GM12878 (cell line): ENCODE measurements around the gene THOC5. TPM values are rescaled to one million over a fixed set of nuclear protein-coding genes. Genes with fewer than 3 reads are reported as not detected.
A peak's percentile ranks its signal among the peaks of the same experiment; 100 is the strongest.

Source experiments
- BHLHE40 ChIP-seq, 2 experiments: fragments of 450-650 bp in 1 of 2; IDR thresholded peaks; 2 replicates each; pipeline ENCODE4 v1.6.1; 2011 to 2017; ENCODE audit warnings: low read depth in 2 of 2, borderline replicate concordance in 1 of 2, improper control_type of control experiment in 1 of 2, low read length in 1 of 2, mild to moderate bottlenecking in 1 of 2
- BMI1 ChIP-seq: fragments of 450-650 bp; IDR thresholded peaks from 2 replicates; pipeline ENCODE4 v1.6.1; 2016; ENCODE audit warnings: mild to moderate bottlenecking, moderate library complexity, borderline replicate concordance
- CTCF ChIP-seq, 3 experiments: IDR thresholded peaks in 2 of 3; conservative IDR thresholded peaks in 1 of 3; 2 replicates each; pipeline ENCODE4 v1.5.1; 2011; ENCODE audit warnings: low read depth in 3 of 3, low read length in 3 of 3, mild to moderate bottlenecking in 3 of 3, control low read depth in 2 of 3, moderate library complexity in 2 of 3, inconsistent platforms in 1 of 3, mixed read lengths in 1 of 3; ENCODE audit not compliant: control insufficient read depth in 2 of 3, insufficient read depth in 1 of 3; ENCODE audit errors: extremely low read depth in 1 of 3
- CUX1 ChIP-seq: IDR thresholded peaks from 2 replicates; pipeline ENCODE4 v1.6.1; 2012; ENCODE audit warnings: improper control_type of control experiment, low read depth, low read length; ENCODE audit not compliant: insufficient replicate concordance
- DPF2 ChIP-seq: fragments of 450-650 bp; IDR thresholded peaks from 2 replicates; pipeline ENCODE4 v1.6.1; 2017; ENCODE audit warnings: mild to moderate bottlenecking
- HDGF ChIP-seq: fragments of 450-650 bp; IDR thresholded peaks from 2 replicates; pipeline ENCODE4 v1.6.1; 2016; ENCODE audit warnings: antibody characterized with exemption
- MYB ChIP-seq: fragments of 150-350 bp; IDR thresholded peaks from 2 replicates; pipeline ENCODE4 v1.6.1; 2014; ENCODE audit warnings: mild to moderate bottlenecking, low read depth, low read length, borderline replicate concordance
- PAX8 ChIP-seq: fragments of 450-650 bp; IDR thresholded peaks from 2 replicates; pipeline ENCODE4 v1.6.1; 2017; ENCODE audit warnings: mild to moderate bottlenecking, moderate library complexity
- RUNX3 ChIP-seq: IDR thresholded peaks from 2 replicates; pipeline ENCODE4 v1.6.1; 2012; ENCODE audit warnings: low read length, inconsistent platforms
- SMARCA5 ChIP-seq: fragments of 450-650 bp; IDR thresholded peaks from 2 replicates; pipeline ENCODE4 v1.6.1; 2017; ENCODE audit warnings: mild to moderate bottlenecking
- SMC3 ChIP-seq: IDR thresholded peaks from 2 replicates; pipeline ENCODE4 v1.6.1; 2011; ENCODE audit warnings: low read length, improper control_type of control experiment, borderline replicate concordance
- TCF12 ChIP-seq: IDR thresholded peaks from 2 replicates; pipeline ENCODE4 v1.6.1; 2011; ENCODE audit warnings: low read depth, mild to moderate bottlenecking, low read length
- YY1 ChIP-seq: IDR thresholded peaks from 2 replicates; pipeline ENCODE4 v1.6.1; 2011; ENCODE audit warnings: low read depth, mild to moderate bottlenecking, low read length
- polyA plus RNA-seq, 11 experiments: library from polyadenylated mRNA; depleted of rRNA in 4 of 11; unstranded in 6 of 11; stranded (reverse) in 5 of 11; fragments of >200 nt; fragmentation: Nextera tagmentation in 4 of 11; fragmentation: Illumina TruSeq in 1 of 11; extraction: Ambion mirVana in 4 of 11; extraction: Trizol in 1 of 11; gene quantifications; 1 replicate in 1 of 11; 2 replicates in 10 of 11; pipeline versions ENCODE4 v1.2.1 to v1.2.3, GENCODE V29; 2011 to 2016; ENCODE audit warnings: inconsistent platforms in 2 of 11, missing spikeins in 2 of 11, low read depth in 1 of 11
- total RNA-seq, 4 experiments: library from RNA; depleted of rRNA in 3 of 4; stranded (reverse); fragments of >200 nt in 3 of 4; fragmentation: Illumina TruSeq in 1 of 4; extraction: Trizol in 1 of 4; gene quantifications; 2 replicates each; pipeline versions ENCODE4 v1.2.1 to v1.2.3, GENCODE V29; 2013 to 2021
- TF ChIP-seq, protein P1 (sequence below): IDR thresholded peaks from 2 replicates; pipeline ENCODE4 v1.6.1; 2011; ENCODE audit warnings: borderline replicate concordance, low read depth, mild to moderate bottlenecking, moderate library complexity, low read length; ENCODE audit not compliant: insufficient read depth, poor library complexity, severe bottlenecking
- TF ChIP-seq, protein P2 (sequence below): fragments of 450-650 bp; IDR thresholded peaks from 2 replicates; pipeline ENCODE4 v1.6.1; 2016; ENCODE audit warnings: mild to moderate bottlenecking
- TF ChIP-seq, protein P3 (sequence below): fragments of 450-650 bp; IDR thresholded peaks from 2 replicates; pipeline ENCODE4 v1.6.1; 2018; ENCODE audit warnings: borderline replicate concordance, mild to moderate bottlenecking; ENCODE audit not compliant: partially characterized antibody

THOC5 gene
- total and polyA plus RNA-seq, 10 of the 15 experiments (the other 5 are each of a cell fraction or from before 2014, with no cell fraction given), result 20.9 to 44.9 (median 31.4) TPM

GRCh38 chr22:29553351-29554224 is at the start of gene THOC5 (continued):
- TF ChIP-seq, protein P1, sequence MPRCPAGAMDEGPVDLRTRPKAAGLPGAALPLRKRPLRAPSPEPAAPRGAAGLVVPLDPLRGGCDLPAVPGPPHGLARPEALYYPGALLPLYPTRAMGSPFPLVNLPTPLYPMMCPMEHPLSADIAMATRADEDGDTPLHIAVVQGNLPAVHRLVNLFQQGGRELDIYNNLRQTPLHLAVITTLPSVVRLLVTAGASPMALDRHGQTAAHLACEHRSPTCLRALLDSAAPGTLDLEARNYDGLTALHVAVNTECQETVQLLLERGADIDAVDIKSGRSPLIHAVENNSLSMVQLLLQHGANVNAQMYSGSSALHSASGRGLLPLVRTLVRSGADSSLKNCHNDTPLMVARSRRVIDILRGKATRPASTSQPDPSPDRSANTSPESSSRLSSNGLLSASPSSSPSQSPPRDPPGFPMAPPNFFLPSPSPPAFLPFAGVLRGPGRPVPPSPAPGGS, result peak; percentile 11
- TF ChIP-seq DPF2, result no peak
- peak; percentile 49 to 74 (median 58) for TF ChIP-seq CTCF (IDR thresholded peaks at IDR 0.05 in 2 of 3, conservative IDR thresholded peaks at IDR 0.05 in 1 of 3; ENCODE audit: control insufficient read depth in 2 of 3, extremely low read depth in 1 of 3, insufficient read depth in 1 of 3, low read depth in 3 of 3, low read length in 3 of 3)
- no peak for TF ChIP-seq TCF12
- TF ChIP-seq, protein P2, sequence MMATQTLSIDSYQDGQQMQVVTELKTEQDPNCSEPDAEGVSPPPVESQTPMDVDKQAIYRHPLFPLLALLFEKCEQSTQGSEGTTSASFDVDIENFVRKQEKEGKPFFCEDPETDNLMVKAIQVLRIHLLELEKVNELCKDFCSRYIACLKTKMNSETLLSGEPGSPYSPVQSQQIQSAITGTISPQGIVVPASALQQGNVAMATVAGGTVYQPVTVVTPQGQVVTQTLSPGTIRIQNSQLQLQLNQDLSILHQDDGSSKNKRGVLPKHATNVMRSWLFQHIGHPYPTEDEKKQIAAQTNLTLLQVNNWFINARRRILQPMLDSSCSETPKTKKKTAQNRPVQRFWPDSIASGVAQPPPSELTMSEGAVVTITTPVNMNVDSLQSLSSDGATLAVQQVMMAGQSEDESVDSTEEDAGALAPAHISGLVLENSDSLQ, result peak; percentile 54
- no peak for TF ChIP-seq SMC3
- TF ChIP-seq MYB, result no peak
- TF ChIP-seq BHLHE40 (IDR thresholded peaks at IDR 0.05; ENCODE audit: borderline replicate concordance in 1 of 2, low read depth in 2 of 2, low read length in 1 of 2), result peak in 1 of 2 experiments; percentile 40; a peak in 2 of 4 replicates
- TF ChIP-seq PAX8, result no peak
- peak; percentile 58; the same call in 1 of the 2 replicates for TF ChIP-seq HDGF
- TF ChIP-seq RUNX3, result peak; percentile 33
- TF ChIP-seq SMARCA5, result peak; percentile 48; the same call in 1 of the 2 replicates
- TF ChIP-seq, protein P3, sequence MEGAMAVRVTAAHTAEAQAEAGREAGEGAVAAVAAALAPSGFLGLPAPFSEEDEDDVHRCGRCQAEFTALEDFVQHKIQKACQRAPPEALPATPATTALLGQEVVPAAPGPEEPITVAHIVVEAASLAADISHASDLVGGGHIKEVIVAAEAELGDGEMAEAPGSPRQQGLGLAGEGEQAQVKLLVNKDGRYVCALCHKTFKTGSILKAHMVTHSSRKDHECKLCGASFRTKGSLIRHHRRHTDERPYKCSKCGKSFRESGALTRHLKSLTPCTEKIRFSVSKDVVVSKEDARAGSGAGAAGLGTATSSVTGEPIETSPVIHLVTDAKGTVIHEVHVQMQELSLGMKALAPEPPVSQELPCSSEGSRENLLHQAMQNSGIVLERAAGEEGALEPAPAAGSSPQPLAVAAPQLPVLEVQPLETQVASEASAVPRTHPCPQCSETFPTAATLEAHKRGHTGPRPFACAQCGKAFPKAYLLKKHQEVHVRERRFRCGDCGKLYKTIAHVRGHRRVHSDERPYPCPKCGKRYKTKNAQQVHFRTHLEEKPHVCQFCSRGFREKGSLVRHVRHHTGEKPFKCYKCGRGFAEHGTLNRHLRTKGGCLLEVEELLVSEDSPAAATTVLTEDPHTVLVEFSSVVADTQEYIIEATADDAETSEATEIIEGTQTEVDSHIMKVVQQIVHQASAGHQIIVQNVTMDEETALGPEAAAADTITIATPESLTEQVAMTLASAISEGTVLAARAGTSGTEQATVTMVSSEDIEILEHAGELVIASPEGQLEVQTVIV, result peak; percentile 60
- TF ChIP-seq BMI1, result no peak
- TF ChIP-seq CUX1, result no peak
- peak; percentile 58; the same call in 1 of the 2 replicates for TF ChIP-seq YY1
